ENCODE results near the gene MARF1.

DNA sequence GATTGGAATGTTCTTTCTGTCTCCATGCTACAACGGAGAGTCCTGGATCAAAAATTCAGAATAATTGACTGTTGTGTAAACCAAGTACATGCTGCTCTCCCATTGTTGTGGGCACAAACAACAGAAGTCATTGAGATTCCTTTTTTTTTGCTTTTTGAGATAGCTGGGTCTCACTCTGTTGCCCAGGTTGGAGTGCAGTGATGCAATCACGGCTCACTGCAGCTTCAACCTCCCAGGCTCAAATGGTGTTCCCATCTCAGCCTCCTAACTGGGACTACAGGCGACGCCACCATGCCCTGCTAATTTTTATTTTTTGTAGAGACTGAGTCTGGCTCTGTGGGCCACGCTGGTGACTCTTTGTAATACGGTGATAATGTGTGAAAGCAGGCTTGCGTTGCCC lies 31.6 kb upstream of the MARF1 start:
- TF ChIP-seq, protein P1, sequence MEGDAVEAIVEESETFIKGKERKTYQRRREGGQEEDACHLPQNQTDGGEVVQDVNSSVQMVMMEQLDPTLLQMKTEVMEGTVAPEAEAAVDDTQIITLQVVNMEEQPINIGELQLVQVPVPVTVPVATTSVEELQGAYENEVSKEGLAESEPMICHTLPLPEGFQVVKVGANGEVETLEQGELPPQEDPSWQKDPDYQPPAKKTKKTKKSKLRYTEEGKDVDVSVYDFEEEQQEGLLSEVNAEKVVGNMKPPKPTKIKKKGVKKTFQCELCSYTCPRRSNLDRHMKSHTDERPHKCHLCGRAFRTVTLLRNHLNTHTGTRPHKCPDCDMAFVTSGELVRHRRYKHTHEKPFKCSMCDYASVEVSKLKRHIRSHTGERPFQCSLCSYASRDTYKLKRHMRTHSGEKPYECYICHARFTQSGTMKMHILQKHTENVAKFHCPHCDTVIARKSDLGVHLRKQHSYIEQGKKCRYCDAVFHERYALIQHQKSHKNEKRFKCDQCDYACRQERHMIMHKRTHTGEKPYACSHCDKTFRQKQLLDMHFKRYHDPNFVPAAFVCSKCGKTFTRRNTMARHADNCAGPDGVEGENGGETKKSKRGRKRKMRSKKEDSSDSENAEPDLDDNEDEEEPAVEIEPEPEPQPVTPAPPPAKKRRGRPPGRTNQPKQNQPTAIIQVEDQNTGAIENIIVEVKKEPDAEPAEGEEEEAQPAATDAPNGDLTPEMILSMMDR (IDR thresholded peaks at IDR 0.05), result no peak
- no peak for TF ChIP-seq POLR2A (IDR thresholded peaks at IDR 0.05)
